Spleen (tissue), 11 donors: ENCODE measurements around the gene MAL. TPM values are rescaled to one million over a fixed set of nuclear protein-coding genes. Genes with fewer than 3 reads are reported as not detected.
A peak's percentile ranks its signal among the peaks of the same experiment; 100 is the strongest.

Experiments used
- DNase-seq: peaks from one replicate; pipeline ENCODE4 v3.0.0-alpha.2; 2020
- H3K27ac ChIP-seq, 8 donors: fragments of 200-600 bp; sonication (generic) in 7 of 8; 1 replicate in 4 of 8; 2 replicates in 4 of 8; pipeline versions ENCODE4 v1.5.0 to v1.8.0; 2016 to 2021; ENCODE audit warnings: inconsistent platforms in 4 of 8, mild to moderate bottlenecking in 4 of 8, moderate library complexity in 1 of 8
- H3K27me3 ChIP-seq, 7 donors: fragments of 200-600 bp; sonication (generic) in 6 of 7; replicated peaks in 1 of 7; 1 replicate in 4 of 7; 2 replicates in 3 of 7; pipeline versions ENCODE4 v1.5.0 to v1.8.0; 2016 to 2021; ENCODE audit warnings: inconsistent platforms in 3 of 7, mild to moderate bottlenecking in 1 of 7
- H3K36me3 ChIP-seq, 6 donors: fragments of 200-600 bp; sonication (generic) in 5 of 6; 1 replicate in 4 of 6; 2 replicates in 2 of 6; pipeline versions ENCODE4 v1.5.0 to v1.8.0; 2016 to 2021; ENCODE audit warnings: inconsistent platforms in 2 of 6
- H3K4me1 ChIP-seq, 6 donors: fragments of 200-600 bp; sonication (generic) in 5 of 6; 1 replicate in 3 of 6; 2 replicates in 3 of 6; pipeline versions ENCODE4 v1.5.0 to v1.8.0; 2016 to 2021; ENCODE audit warnings: inconsistent platforms in 3 of 6
- H3K4me3 ChIP-seq, 8 donors: fragments of 200-600 bp; sonication (generic) in 7 of 8; 1 replicate in 4 of 8; 2 replicates in 4 of 8; pipeline versions ENCODE4 v1.5.0 to v1.8.0; 2016 to 2021; ENCODE audit warnings: inconsistent platforms in 4 of 8, mild to moderate bottlenecking in 4 of 8, moderate library complexity in 2 of 8
- H3K9me3 ChIP-seq, 8 donors: fragments of 200-600 bp; sonication (generic) in 7 of 8; 1 replicate in 4 of 8; 2 replicates in 4 of 8; pipeline versions ENCODE4 v1.5.0 to v1.8.0; 2016 to 2021; ENCODE audit warnings: inconsistent platforms in 4 of 8
- CTCF ChIP-seq, 11 experiments: fragments of 200-600 bp in 7 of 11; fragments of 450-650 bp in 4 of 11; sonication (generic) in 4 of 11; IDR thresholded peaks in 8 of 11; conservative IDR thresholded peaks in 3 of 11; 1 replicate in 7 of 11; 2 replicates in 4 of 11; pipeline versions ENCODE4 v1.4.0 to v1.8.0; 2016 to 2021; ENCODE audit warnings: antibody characterized with exemption in 11 of 11, inconsistent platforms in 4 of 11, mild to moderate bottlenecking in 1 of 11
- POLR2A ChIP-seq, 3 donors: fragments of 450-650 bp; IDR thresholded peaks; one replicate each; pipeline ENCODE4 v1.5.1; 2017; ENCODE audit warnings: antibody characterized with exemption in 3 of 3, mild to moderate bottlenecking in 1 of 3
- POLR2AphosphoS5 ChIP-seq, 3 donors: sonication (generic); formaldehyde crosslinking; IDR thresholded peaks; one replicate each; pipeline ENCODE4 v1.5.1; 2017; ENCODE audit warnings: antibody characterized with exemption in 3 of 3
- WGBS, 5 donors: extraction: QIAGEN DNeasy Blood & Tissue Kit in 3 of 5; methylation state at CpG; one replicate each; pipeline versions ENCODE4 v1.1.5 to v1.1.7; 2013 to 2018; 5-methylcytosine and 5-hydroxymethylcytosine counted together
- intact Hi-C: fragments of 100-400 bp; cut with DNase I; formaldehyde crosslinking; loops from one replicate; pipeline ENCODE4 v1.15.0; 2023; ENCODE audit warnings: low total_unique reads
- polyA plus RNA-seq, 3 donors: library from polyadenylated mRNA; stranded (reverse); fragments of 200-250 nt; gene quantifications; one replicate each; pipeline ENCODE4 v1.2.1, GENCODE V29; 2013
- total RNA-seq, 7 donors: library from RNA; depleted of rRNA in 3 of 7; stranded (reverse); fragments of >200 nt in 3 of 7; fragmentation: NEBNext Ultra II Directional in 4 of 7; extraction: Animal tissue kit (Norgen Biotek cat#: 25700) in 4 of 7; gene quantifications; one replicate each; pipeline versions ENCODE4 v1.1.0 to v1.2.1, GENCODE V29; 2016 to 2021
- donor health status: healthy with polysubstance abuse.
- donor health status: DM: no; HTN: no; CAD: no; lungs with moderate emphysema.
- donor health status: DM: no; HTN: no; CAD: no.
- donor health status: Bipolar disorder and iron deficiency.
- donor health status: healthy.
- donor health status: DM: no; HTN: no; CAD: no.
- donor health status: DM: yes; HTN: yes; CAD: no.

MAL gene
- total and polyA plus RNA-seq, 10 donors: 4.7 to 18.8 (median 8.7) TPM

- H3K36me3 ChIP-seq: no peaks in the 10 kb centered on the region
- peaks cover 0 to 18% (median 0%) of the 10 kb centered on the region in 7 donors for H3K27me3 ChIP-seq
- intact Hi-C loops: no loop called here
- no peaks in the 10 kb centered on the region for H3K9me3 ChIP-seq
- H3K4me1 ChIP-seq: no peaks in the 10 kb centered on the region
- no peak overlapping the region for H3K27ac ChIP-seq
- TF ChIP-seq POLR2AphosphoS5 (IDR thresholded peaks at IDR 0.05) (no peak), CTCF (IDR thresholded peaks at IDR 0.05 in 8 of 11, conservative IDR thresholded peaks at IDR 0.05 in 3 of 11) (no peak), POLR2A (IDR thresholded peaks at IDR 0.05) (no peak)
- H3K4me3 ChIP-seq: no peak overlapping the region
- peak; percentile 68 for DNase-seq
- 85 to 91% (median 87%) methylated on average over 10 to 12 of the region's 12 CpGs for WGBS, 5 donors
These were observed 18.4 kb upstream of the MAL start for GRCh38 chr2:95007031-95007609.

GRCh38 chr2:95007822-95008221 lies 17.7 kb upstream of the MAL start:
- intact Hi-C loops: no loop called here
- DNase-seq: peak; percentile 64
- Histone ChIP-seq H3K27me3 (peaks cover 0 to 18% (median 0%) of the 10 kb centered on the region in 7 donors), H3K27ac (no peak overlapping the region), H3K36me3 (no peaks in the 10 kb centered on the region), H3K4me3 (no peak overlapping the region), H3K9me3 (no peaks in the 10 kb centered on the region), H3K4me1 (no peaks in the 10 kb centered on the region)
- WGBS, 5 donors: 74 to 83% (median 82%) methylated on average over 8 of the region's 8 CpGs
- no peak for TF ChIP-seq POLR2A (IDR thresholded peaks at IDR 0.05)

GRCh38 chr2:95008306-95008705 lies 17.2 kb upstream of the MAL start:
- H3K27me3 ChIP-seq: peaks cover 0 to 18% (median 0%) of the 10 kb centered on the region in 7 donors
- TF ChIP-seq POLR2AphosphoS5 (IDR thresholded peaks at IDR 0.05) (no peak), POLR2A (IDR thresholded peaks at IDR 0.05) (no peak), CTCF (IDR thresholded peaks at IDR 0.05 in 8 of 11, conservative IDR thresholded peaks at IDR 0.05 in 3 of 11) (no peak)
- no peak overlapping the region for H3K27ac ChIP-seq
- intact Hi-C loops: no loop called here
- no peaks in the 10 kb centered on the region for H3K9me3 ChIP-seq
- H3K36me3 ChIP-seq: no peaks in the 10 kb centered on the region
- no peak overlapping the region for H3K4me3 ChIP-seq
- H3K4me1 ChIP-seq: no peaks in the 10 kb centered on the region
- 74 to 93% (median 83%) methylated on average over 2 of the region's 2 CpGs for WGBS, 5 donors
- DNase-seq: peak; percentile 17

GRCh38 chr2:95008996-95009395 lies 16.5 kb upstream of the MAL start:
- Histone ChIP-seq H3K27ac (no peak overlapping the region), H3K9me3 (no peaks in the 10 kb centered on the region), H3K4me1 (no peaks in the 10 kb centered on the region), H3K36me3 (no peaks in the 10 kb centered on the region), H3K4me3 (no peak overlapping the region), H3K27me3 (peaks cover 0 to 18% (median 0%) of the 10 kb centered on the region in 7 donors)
- intact Hi-C loops: no loop called here
- no peak for DNase-seq
- WGBS, 5 donors: 63 to 85% (median 79%) methylated on average over 2 of the region's 2 CpGs
- no peak for TF ChIP-seq CTCF (IDR thresholded peaks at IDR 0.05 in 8 of 11, conservative IDR thresholded peaks at IDR 0.05 in 3 of 11)
- TF ChIP-seq POLR2AphosphoS5 (IDR thresholded peaks at IDR 0.05): no peak
- TF ChIP-seq POLR2A (IDR thresholded peaks at IDR 0.05): no peak
